WTC11 (cell line): ENCODE results near the gene LPAR3. TPM values are rescaled to one million over a fixed set of nuclear protein-coding genes. Genes with fewer than 3 reads are reported as not detected.

Experiments used
- ATAC-seq: fragments of 200-7000 bp; cut with Tn5 transposase; 2 replicates; pipeline ENCODE4 v1.10.0; 2021; ENCODE audit warnings: mild to moderate bottlenecking, moderate library complexity
- CTCF ChIA-PET: fragments of 300-600 bp; sonication (Branson Sonifier 250); formaldehyde crosslinking; loops from one replicate; lab custom pipeline; 2021; ENCODE audit warnings: antibody characterized with exemption; lab: Charles Lee
- POLR2A ChIA-PET: fragments of 350-600 bp; sonication (Branson Sonifier 250); formaldehyde crosslinking; loops from one replicate; lab custom pipeline; 2021; ENCODE audit warnings: antibody characterized with exemption; lab: Charles Lee
- DNase-seq: peaks from one replicate; pipeline ENCODE4 v3.0.0; 2021; ENCODE audit warnings: low spot score
- H3K27ac Mint-ChIP-seq: 2 replicates; pipeline ENCODE4 v1.8.0; 2021; ENCODE audit warnings: mixed read lengths
- H3K27me3 Mint-ChIP-seq: 2 replicates; pipeline ENCODE4 v1.8.0; 2021; ENCODE audit warnings: low read depth, mild to moderate bottlenecking, moderate library complexity, mixed read lengths
- H3K36me3 Mint-ChIP-seq: 2 replicates; pipeline ENCODE4 v1.8.0; 2021; ENCODE audit warnings: mixed read lengths
- H3K4me1 Mint-ChIP-seq: 2 replicates; pipeline ENCODE4 v1.8.0; 2022; ENCODE audit warnings: mixed read lengths
- H3K4me3 Mint-ChIP-seq: 2 replicates; pipeline ENCODE4 v1.8.0; 2021; ENCODE audit warnings: mild to moderate bottlenecking, moderate library complexity, mixed read lengths
- H3K9me3 Mint-ChIP-seq: 2 replicates; pipeline ENCODE4 v1.8.0; 2021; ENCODE audit warnings: mixed read lengths
- ARID4B ChIP-seq: sonication (generic); formaldehyde crosslinking; IDR thresholded peaks from 2 replicates; pipeline ENCODE4 v1.8.0; 2023; ENCODE audit warnings: missing genetic modification reagents, mild to moderate bottlenecking, borderline replicate concordance
- ATF2 ChIP-seq: sonication (generic); formaldehyde crosslinking; IDR thresholded peaks from 2 replicates; pipeline ENCODE4 v1.8.1; 2022; ENCODE audit warnings: low read depth, missing genetic modification reagents, borderline replicate concordance
- ATF3 ChIP-seq: sonication (generic); formaldehyde crosslinking; conservative IDR thresholded peaks from 2 replicates; pipeline ENCODE4 v1.8.1; 2022; ENCODE audit warnings: mild to moderate bottlenecking, missing genetic modification reagents
- E2F1 ChIP-seq: sonication (generic); formaldehyde crosslinking; IDR thresholded peaks from 2 replicates; pipeline ENCODE4 v1.8.0; 2022; ENCODE audit warnings: mild to moderate bottlenecking, missing genetic modification reagents
- EMX1 ChIP-seq: fragments of 250-450 bp; sonication (Bioruptor Pico); IDR thresholded peaks from 2 replicates; pipeline ENCODE4 v1.8.0; 2021; ENCODE audit warnings: mild to moderate bottlenecking
- HMGXB4 ChIP-seq: sonication (generic); formaldehyde crosslinking; IDR thresholded peaks from 2 replicates; pipeline ENCODE4 v1.8.1; 2023; ENCODE audit warnings: mild to moderate bottlenecking, moderate library complexity, missing genetic modification reagents
- MLX ChIP-seq: sonication (generic); formaldehyde crosslinking; IDR thresholded peaks from 2 replicates; pipeline ENCODE4 v1.8.1; 2023; ENCODE audit warnings: mild to moderate bottlenecking, missing genetic modification reagents, moderate library complexity
- RORB ChIP-seq: fragments of 250-450 bp; sonication (Bioruptor Pico); IDR thresholded peaks from 2 replicates; pipeline ENCODE4 v1.9.0; 2021; ENCODE audit warnings: mild to moderate bottlenecking
- SOX15 ChIP-seq: fragments of 250-450 bp; sonication (Bioruptor Pico); IDR thresholded peaks from 2 replicates; pipeline ENCODE4 v1.9.0; 2021; ENCODE audit warnings: mild to moderate bottlenecking
- ZNF532 ChIP-seq: fragments of 250-450 bp; sonication (Bioruptor Pico); IDR thresholded peaks from 2 replicates; pipeline ENCODE4 v1.9.0; 2021; ENCODE audit warnings: mild to moderate bottlenecking, borderline replicate concordance
- total RNA-seq: library from RNA; stranded (reverse); gene quantifications from 3 replicates; pipeline ENCODE4 v1.2.3, GENCODE V29; 2021

LPAR3 gene
- total RNA-seq, 1 experiment from 2014 or later = 33.3 TPM

GRCh38 chr1:84823991-84824390 lies 69.0 kb downstream of the LPAR3 start:
- no peaks in the 10 kb centered on the region for H3K9me3 Mint-ChIP-seq
- no peak for TF ChIP-seq ATF2 (CRISPR knock-in tag)
- no peak for TF ChIP-seq RORB
- H3K36me3 Mint-ChIP-seq = no peaks in the 10 kb centered on the region
- ATAC-seq (no peak), DNase-seq (no peak)
- H3K4me3 Mint-ChIP-seq = no peak overlapping the region
- H3K4me1 Mint-ChIP-seq = peaks cover 20% of the 10 kb centered on the region
- no peak overlapping the region; the same call in 1 of the 2 replicates for H3K27ac Mint-ChIP-seq
- H3K27me3 Mint-ChIP-seq = no peaks in the 10 kb centered on the region
- ChIA-PET POLR2A (no interaction called here), CTCF (interaction anchor here (1.2 kb wide), 1 partner anchor 41 kb away, joined by 3 read pairs; no protein-coding TSS in a partner anchor)

GRCh38 chr1:84823511-84823910 lies 69.5 kb downstream of the LPAR3 start:
- no peak for TF ChIP-seq EMX1 (CRISPR knock-in tag)
- no peak for TF ChIP-seq MLX (CRISPR knock-in tag)
- no peak for TF ChIP-seq E2F1 (CRISPR knock-in tag)
- no peak for TF ChIP-seq HMGXB4 (CRISPR knock-in tag)
- TF ChIP-seq SOX15 (CRISPR knock-in tag) = no peak
- no peak for TF ChIP-seq ZNF532
- no peak for TF ChIP-seq ATF3 (CRISPR knock-in tag)
- TF ChIP-seq ARID4B (CRISPR knock-in tag) = no peak
- TF ChIP-seq, all 79 proteins: peak for 0
- no peak for DNase-seq
- CTCF ChIA-PET = interaction anchor here (1.2 kb wide), 1 partner anchor 41 kb away, joined by 3 read pairs; no protein-coding TSS in a partner anchor
- Mint-ChIP-seq H3K9me3 (no peaks in the 10 kb centered on the region), H3K27ac (no peak overlapping the region), H3K36me3 (no peaks in the 10 kb centered on the region), H3K27me3 (no peaks in the 10 kb centered on the region), H3K4me3 (no peak overlapping the region), H3K4me1 (peaks cover 20% of the 10 kb centered on the region)
- POLR2A ChIA-PET = no interaction called here
- no peak for ATAC-seq
